ENCODE data around the gene SNAPC5.

GRCh38 chr15:66505430-66505811 is 7.9 kb upstream of the SNAPC5 start:
- TF ChIP-seq CTCF (IDR thresholded peaks at IDR 0.05) (no peak), POLR2A (IDR thresholded peaks at IDR 0.05) (peak in 1 of 4 donors; percentile 40)

Measured in esophagus squamous epithelium (tissue), 4 donors.